ENCODE measurements around the gene MT1E.
"Not testable (repeated sequence)": the region's sequence is repeated elsewhere in the genome, so short reads cannot be mapped to it uniquely, and the experiment has no call there.

MT1E gene

DNA sequence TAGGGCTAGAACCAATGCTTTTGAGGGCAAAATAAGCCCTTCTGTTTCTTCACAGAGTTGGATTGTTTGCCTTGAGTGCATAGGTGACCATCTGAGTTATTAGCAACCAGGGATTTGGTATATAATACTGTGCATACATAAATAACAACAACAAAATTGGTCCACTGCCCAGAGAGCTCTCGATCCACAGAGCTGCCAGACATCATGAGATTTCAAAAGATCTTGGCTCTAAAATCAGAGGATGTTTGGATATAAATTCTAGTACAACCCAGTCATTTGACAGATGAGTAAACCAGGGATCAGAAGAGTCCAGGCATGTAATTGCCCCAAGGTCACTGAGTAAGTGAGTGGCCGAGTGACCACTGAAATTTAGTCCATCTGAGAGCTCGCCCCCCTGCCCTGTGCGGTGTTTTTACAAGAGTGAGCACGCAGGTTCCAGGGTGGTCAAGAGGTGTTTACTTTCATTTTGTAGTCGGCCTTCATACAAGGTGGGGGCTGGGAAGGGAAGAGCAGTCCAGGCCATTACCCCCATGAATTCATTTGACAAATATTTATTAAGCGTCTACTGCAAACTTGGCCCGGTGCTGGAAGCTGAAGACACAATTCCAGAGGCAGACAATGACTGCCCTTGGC lies 19.0 kb upstream of the MT1E start:
- no peak for DNase-seq (ENCODE audit: low read depth in 1 of 2, low spot score in 1 of 2)

DNA sequence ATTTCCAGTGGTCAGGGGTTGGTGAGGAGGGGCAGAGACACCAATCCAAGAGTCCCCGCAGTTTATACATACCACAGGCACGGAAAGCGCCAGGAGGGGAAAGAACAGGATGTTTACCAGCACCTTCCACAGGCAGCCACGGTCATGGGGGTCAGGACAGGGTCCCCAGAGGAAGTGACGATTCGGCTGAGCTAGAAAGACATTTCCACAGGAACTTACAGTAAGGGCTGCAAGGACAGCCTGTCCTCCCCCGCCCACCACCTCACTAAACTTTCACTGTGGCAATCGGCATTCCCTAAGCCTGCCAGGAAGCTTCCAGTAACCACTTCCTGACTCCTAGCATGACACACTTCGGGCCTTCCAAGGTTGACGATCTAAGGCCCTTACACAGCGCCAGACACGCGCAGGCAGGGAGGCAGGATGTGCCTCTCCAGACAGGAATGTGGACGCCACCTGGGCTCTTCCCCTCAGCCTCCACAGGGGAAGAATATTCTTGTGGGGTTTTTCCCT lies 18.4 kb upstream of the MT1E start:
- no peak for DNase-seq (ENCODE audit: low read depth in 1 of 2, low spot score in 1 of 2)

DNA sequence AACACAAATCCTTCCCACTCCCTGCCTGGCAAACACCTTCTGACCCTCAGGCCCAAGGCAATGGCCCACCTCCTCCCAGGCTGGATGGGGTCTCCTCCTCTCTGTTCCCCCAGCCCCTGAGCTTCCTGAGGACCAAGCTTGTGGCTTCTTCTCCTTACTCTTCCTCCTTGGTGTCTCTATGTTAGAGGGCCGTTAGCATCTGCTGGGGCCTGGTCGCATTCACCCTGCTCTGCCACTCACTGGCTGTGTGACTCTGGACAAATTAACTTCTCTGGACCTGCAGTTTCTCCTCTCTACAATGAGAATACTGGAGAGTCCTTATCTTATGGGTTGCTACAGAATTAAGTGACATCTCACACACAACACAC lies 17.9 kb upstream of the MT1E start:
- no peak for DNase-seq (ENCODE audit: low read depth in 1 of 2, low spot score in 1 of 2)

DNA sequence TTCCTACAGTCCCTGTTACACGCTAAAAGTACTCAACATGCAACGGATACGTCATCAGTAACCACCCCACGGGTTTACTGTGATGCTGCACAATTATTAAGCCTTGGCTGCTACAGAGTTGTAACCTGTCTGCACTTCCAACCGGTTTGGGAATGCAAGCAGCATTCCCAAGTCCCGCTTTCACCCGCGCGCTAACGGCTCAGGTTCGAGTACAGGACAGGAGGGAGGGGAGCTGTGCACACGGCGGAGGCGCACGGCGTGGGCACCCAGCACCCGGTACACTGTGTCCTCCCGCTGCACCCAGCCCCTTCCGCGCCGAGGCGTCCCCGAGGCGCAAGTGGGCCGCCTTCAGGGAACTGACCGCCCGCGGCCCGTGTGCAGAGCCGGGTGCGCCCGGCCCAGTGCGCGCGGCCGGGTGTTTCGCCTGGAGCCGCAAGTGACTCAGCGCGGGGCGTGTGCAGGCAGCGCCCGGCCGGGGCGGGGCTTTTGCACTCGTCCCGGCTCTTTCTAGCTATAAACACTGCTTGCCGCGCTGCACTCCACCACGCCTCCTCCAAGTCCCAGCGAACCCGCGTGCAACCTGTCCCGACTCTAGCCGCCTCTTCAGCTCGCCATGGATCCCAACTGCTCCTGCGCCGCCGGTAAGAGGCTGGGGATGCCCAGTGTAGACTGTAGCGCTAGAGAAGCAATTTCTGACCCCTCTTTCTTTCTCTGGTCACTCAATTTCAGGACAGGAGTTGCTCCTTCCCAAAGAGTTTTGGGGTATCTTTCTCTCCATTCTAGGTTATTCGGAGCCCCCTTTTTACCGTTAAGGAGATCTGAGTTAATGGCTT lies 17.3 kb upstream of the MT1E start, which contains the start of gene MT2A:
TSS of gene MT2A (plus strand) at position 542 of the 833 bp plus-strand sequence. CDS start at position 614, 72 bp downstream.
- DNase-seq (ENCODE audit: low read depth in 1 of 2, low spot score in 1 of 2): peak; percentile 66 to 78

DNA sequence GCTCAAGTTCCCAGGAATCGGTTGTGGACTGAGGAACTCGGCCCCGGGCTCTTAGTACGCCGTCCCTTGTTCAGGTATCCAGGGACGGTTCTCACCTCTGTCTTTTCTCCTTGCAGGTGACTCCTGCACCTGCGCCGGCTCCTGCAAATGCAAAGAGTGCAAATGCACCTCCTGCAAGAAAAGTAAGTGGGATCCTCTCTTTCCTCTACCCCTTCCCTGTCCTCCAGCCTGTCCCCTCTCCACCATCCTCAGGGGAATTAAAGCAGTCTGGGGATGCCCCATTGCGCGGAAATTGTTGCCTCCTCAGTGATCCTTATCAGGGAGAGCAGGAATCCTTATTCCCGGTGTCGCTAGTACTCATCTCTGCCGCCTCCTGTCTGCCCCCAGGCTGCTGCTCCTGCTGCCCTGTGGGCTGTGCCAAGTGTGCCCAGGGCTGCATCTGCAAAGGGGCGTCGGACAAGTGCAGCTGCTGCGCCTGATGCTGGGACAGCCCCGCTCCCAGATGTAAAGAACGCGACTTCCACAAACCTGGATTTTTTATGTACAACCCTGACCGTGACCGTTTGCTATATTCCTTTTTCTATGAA lies 16.6 kb upstream of the MT1E start:
- DNase-seq (ENCODE audit: low read depth in 1 of 2, low spot score in 1 of 2): no peak

DNA sequence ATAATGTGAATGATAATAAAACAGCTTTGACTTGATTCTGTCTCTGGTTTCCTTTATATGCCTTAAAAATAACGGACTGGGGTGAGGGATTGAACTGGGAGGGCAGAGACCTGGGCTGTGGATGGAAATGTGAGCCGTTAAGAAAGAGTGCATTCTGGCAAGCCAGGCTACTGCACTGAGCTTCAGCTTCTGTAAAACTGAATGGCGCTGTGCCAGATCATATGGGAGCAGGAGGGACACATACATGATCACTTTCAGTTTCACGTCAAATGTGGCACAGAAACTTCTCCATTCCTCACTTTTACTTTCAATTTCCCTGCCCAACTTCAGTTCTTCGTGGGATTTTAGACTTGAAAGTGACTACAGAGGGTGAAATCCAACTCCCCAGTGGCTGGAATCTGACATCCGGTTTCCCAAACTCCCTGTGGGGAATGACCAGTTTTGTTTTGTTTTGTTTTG lies 16.1 kb upstream of the MT1E start:
- DNase-seq (ENCODE audit: low read depth in 1 of 2, low spot score in 1 of 2): peak; percentile 17 to 54

DNA sequence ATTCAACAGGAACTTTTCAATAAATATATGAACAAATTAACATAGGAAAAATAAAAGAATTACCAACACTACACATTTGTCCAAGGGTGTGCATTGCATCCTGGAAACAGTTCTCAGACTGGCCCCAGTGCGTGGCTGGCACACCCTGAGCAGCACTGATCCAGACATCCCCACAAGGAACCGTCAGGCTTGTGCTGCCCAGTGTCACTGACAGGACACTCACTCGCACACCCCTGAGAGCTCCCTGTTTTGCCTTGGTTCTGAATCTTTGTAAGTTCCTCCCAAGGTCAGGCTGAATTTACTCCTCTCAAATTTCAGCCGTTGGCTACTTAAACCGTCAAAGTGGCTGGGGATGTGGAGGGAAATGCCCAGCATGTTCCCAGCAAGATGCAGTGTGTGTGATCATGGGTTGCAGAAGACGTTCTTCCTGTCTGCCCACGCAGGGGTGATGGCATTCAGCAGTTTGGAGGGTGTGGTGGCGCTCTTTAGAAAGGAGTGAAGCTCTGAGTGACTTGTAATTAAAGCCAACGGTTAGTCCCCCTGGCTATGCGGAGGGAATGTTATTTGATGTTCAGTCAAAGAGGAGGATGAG lies 15.5 kb upstream of the MT1E start:
- peak in 1 of 2 donors; percentile 45 for DNase-seq (ENCODE audit: low read depth in 1 of 2, low spot score in 1 of 2)

DNA sequence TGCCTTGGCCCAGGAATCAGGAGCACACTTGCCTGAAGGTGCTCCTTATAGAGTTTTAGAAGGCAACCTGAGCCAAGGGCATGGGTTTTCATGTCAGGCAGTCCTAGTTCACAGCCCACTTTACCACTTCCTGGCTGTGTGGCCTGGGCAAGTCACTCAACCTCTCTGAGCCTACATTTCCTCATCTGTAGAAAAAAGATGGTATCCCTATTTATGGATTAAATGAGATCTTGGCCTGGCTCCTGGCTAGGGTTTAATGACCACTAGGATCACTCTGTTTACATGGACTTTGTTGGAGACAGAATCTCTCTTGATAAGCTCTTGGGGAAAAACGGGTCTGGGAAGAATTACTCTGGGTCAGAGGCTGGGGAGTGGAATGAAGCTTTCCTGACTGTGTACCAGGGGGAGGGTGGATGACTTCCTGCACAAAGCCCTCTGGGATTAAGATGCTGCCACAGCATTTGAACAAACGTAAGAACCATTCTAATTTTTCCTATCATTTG lies 14.9 kb upstream of the MT1E start:
- no peak for DNase-seq (ENCODE audit: low read depth in 1 of 2, low spot score in 1 of 2)

DNA sequence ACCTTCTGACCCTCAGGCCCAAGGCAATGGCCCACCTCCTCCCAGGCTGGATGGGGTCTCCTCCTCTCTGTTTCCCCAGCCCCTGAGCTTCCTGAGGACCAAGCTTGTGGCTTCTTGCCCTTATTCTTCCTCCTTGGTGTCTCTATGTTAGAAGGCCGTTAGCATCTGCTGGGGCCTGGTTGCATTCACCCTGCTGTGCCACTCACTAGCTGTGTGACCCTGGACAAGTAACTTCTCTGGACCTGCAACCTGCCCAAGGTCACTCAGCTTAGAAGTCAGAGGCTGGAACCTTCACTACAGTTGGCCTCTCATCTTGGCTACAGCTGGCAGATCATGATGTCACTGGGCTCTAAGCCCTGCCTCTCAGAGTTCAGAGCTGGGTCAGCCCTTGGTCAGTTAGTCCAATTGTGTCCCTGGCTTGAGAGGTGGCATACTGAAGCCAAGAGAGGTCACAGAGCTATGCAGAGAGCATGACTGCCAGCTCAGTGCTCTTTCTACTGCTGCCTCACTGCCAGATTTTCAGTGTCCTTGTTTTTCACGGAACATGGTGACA lies 14.2 kb upstream of the MT1E start:
- DNase-seq (ENCODE audit: low read depth in 1 of 2, low spot score in 1 of 2): no peak

DNA sequence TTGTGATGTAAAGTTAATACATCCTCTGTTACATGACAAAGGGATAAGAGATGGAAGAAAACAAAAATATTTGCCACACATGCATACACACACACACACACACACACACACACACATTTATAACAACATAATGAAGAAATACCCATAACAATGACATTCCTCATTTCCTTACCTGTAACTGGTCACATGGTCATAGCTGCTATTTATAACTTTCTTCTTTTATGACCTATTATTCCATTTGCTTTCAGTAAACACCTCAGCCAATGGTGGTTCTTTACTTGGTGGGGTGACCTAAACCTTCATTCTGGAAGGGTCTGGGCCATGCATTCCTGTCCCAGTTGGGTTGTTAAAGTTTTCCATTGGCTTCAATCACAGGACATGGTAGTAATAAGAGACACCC lies 11.9 kb upstream of the MT1E start:
- no peak for DNase-seq (ENCODE audit: low read depth in 1 of 2, low spot score in 1 of 2)

DNA sequence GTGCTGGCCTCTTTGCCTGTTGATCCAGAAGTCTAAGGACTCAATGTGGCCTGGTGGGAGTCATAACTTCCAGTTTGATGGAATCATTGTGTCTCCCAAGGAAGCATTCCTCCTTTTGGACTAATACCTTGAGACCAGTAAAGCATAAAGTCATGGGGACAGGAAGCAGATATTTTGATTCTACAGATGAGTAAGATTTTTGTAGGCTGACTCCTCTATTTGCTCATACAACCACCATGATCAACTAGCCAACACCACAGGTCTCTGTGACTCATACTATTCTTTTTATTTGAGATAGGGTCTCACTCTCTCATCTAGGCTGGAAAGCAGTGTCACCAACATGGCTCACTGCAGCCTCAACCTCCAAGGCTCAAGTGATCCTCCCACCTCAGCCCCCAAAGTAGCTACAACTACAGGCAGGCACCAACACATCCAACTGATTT lies 11.0 kb upstream of the MT1E start:
- no peak for DNase-seq (ENCODE audit: low read depth in 1 of 2, low spot score in 1 of 2)

DNA sequence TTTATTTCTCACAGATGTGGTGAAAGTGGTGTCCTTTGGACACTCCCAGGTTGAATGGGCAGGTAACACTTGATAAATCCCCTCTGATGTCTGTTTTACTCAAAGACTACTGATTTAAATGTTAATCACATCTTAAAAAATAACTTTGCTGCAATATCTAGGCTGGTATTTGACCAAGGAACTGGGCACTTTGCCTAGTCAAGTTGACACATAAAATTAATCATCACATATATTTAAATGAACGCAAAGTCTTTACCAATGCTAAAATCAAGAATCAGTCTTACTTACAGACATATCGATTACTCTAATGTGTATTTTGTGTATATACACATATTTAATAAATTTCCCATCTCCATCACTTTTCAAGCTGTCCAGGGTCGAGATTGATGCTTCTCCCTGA lies 10.2 kb upstream of the MT1E start:
- no peak for DNase-seq (ENCODE audit: low read depth in 1 of 2, low spot score in 1 of 2)

DNA sequence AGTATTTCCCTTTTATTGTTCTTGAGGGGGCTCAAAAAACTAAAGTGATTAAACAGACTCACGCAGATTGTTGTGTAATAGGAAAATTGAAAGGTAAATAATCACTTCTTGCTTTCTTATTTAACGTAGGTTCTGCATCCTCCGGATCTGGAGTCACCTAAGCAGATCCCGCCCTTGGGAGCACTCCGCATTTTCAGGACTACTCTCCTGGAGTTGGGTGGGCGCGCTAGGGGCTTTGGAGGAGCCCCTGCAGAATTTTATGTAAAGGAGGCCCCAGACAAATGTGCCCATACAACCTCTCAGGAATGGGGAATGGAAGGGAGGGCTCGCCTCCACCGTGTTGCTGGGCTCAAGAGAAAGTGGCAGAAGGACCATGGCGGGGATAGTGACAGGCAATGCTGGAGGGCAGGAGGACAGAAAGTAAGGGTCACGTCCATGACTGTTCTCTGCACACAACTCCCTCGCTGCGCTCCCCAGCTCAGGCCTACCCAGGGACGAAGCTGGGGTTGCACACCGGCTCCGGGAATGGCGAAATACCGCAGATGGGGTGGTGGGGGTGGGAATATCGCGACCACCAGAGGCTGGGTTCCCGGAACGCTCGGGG lies 8.9 kb upstream of the MT1E start:
- no peak for DNase-seq (ENCODE audit: low read depth in 1 of 2, low spot score in 1 of 2)

DNA sequence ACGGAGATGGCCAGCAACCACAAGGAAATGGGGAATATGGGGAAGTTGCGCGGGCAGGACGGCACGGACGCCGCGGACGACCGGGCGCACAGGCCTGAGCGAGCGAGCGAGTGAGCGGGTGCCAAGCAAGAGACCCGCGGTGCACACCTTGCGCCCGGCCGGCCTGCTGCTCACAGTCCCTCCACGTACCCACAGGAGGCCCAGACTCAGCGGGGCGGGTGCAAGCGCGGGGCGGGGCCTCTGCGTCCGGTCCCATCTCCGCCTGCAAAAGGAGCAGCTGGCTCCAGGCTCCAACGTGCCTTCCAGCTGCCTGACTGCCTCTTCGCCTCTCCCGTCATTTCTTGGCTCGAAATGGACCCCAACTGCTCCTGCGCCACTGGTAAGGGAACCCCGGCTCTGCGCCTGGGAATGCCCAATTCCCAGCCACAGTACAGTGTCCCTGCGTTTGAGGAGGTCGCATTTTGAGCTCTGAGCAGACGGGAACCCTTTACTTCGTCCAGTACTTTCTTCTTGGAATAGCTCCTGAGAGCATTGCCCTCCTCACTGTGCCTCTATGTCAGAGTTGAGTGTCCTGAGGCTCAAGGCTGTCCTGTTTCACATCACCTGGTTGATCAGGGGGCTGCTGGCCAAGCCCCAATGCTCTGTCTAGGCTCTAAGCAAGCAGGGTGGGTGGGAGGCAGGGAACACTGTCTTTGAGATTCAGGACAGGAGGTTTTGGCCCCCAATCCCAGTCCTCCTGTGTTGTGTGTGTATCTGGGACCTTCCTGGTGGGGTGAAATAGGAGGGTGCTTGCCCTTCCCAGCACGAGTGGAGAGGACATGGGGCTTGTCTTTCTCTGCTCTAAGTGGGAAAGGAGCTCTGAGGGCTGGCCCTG lies 8.1 kb upstream of the MT1E start:
- no peak for DNase-seq (ENCODE audit: low read depth in 1 of 2, low spot score in 1 of 2)

DNA sequence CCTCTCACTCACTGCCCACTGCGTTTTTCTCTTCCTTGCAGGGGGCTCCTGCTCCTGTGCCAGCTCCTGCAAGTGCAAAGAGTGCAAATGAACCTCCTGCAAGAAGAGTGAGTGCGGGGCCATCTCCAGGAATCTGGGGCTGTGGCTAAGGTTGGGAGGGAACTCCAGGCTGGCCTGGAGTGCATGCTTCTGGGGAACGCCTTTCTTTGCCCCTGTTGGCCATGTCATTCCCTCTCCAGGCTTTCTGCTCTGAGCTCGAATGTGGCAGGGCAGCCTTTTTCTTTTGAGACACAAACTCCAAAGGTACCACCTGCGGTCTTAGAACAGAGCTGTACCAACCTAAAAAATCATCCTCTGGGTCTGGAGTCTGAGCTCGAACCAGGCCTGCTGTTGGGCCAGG lies 7.4 kb upstream of the MT1E start:
- DNase-seq (ENCODE audit: low read depth in 1 of 2, low spot score in 1 of 2): no peak

DNA sequence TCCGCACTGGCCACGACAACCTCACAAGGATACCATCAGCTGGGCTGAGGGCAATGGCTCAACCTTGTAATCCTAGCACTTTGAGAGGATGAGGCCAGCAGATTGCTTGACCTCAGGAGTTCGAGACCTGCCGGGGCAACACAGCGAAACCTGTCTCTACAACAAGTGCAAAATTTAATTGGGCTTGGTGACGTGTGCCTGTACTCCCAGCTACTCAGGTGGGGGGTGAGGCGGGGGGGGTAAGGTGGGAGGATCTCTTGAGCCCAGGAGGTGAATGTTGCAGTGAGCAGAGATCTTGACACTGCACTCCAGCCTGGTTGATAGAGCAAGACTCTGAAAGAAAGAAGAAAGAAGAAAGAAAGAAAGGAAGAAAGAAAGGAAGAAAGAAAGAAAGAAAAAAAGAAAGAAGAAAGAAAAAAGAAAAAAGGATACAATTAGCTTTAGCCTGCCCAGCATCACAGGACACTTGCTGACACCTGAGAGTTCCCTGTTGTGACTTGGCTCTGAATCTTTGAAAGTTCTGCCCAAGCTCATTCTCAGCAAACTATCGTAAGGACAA lies 5.2 kb upstream of the MT1E start:
- no peak for DNase-seq (ENCODE audit: low read depth in 1 of 2, low spot score in 1 of 2)

DNA sequence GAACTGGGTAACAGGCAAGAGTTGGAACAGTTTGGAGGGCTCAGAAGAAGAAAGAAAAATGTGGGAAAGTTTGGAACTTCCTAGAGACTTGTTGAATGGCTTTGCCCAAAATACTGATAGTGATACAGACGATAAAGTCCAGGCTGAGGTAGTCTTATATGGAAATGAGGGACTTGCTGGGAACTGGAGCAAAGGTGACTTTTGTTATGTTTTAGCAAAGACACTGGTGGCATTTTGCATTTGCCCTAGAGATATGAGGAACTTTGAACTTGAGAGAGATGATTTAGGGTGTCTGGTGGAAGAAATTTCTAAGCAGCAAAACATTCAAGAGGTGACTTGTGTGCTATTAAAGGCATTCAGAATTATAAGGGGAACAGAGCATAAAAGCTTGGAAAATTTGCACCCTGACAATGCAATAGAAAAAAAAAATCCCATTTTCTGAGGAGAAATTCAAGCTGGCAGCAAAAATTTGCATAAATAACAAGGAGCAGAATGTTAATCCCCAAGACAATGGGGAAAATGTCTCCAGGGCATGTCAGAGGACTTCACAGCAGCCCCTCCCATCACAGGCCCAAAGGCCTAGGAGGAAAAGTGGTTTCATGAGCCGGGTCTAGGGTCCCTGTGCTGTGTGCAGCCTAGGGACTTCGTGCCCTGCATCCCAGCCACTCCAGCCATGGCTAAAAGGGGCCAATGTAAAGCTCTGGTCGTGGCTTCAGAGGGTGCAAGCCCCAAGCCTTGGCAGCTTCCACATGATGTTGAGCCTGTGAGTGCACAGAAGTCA lies 3.7 kb upstream of the MT1E start:
- not testable (repeated sequence) for DNase-seq (ENCODE audit: low read depth in 1 of 2, low spot score in 1 of 2)

DNA sequence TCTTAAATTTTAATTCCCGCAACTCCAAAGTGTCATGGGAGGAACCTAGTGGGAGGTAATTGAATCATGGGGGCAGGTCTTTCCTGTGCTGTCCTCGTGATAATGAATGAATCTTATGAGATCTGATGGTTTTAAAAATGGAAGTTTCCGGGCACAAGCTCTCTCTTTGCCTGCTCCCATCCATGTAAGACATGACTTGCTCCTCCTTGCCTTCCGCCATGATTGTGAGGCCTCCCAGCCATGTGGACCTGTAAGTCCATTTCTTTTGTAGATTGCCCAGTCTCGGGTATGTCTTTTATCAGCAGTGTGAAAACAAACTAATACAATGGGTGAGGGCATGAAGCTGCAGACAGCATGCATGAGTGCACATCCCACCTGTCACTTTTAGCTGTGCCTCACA lies 2.4 kb upstream of the MT1E start:
- not testable (repeated sequence) for DNase-seq (ENCODE audit: low read depth in 1 of 2, low spot score in 1 of 2)

DNA sequence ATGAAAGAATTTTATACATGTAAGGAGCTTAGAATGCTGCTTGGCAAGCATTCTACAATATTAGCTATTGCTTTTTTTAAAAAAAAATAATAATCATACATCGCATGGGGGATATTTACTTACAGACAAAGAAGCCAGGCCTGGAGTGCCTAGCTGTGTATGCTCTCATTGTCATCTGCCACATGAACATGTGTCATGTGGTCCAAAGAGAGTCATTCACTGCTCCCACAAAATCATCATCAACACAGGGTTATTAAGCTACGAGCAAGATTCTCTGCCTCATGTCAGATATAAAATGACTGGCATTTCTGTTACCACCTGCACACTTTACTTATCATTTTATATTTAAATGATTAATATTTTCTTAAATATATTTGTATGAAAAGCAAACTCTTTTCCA lies 1.9 kb upstream of the MT1E start:
- DNase-seq (ENCODE audit: low read depth in 1 of 2, low spot score in 1 of 2): no peak
